ENCODE results near the gene CEP89.
"Not testable (repeated sequence)": the region's sequence is repeated elsewhere in the genome, so short reads cannot be mapped to it uniquely, and the experiment has no call there.

Gene CEP89

DNA sequence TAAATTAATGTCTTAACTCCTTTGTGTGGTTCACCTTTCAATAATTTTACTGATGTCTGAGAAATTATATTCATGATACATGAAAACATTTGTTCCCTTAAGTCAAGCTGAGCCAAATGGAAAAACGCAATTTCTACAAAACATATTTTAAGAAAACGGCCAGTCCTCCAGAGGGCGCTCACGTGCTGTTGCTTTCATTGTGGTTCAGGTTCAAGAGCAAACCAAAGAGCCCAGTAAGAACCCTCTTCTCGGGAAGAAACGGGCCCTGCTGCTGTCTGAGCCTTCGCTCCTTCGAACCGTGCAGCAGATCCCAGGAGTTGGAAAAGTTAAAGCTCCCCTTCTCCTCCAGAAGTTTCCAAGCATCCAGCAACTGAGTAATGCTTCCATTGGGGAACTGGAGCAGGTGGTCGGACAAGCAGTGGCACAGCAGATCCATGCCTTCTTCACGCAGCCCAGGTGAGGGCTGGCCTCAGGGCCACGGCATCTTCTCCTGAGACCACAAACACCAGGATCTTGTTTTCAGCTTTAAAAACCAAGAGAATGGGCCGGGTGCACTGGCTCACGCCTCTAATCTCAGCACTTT, 4.6 kb upstream of the CEP89 start:
- peak; percentile 66 for TF ChIP-seq CTCF (IDR thresholded peaks at IDR 0.05; ENCODE audit: control extremely low read depth, extremely low read depth, low read depth, missing control alignments)
- peak; percentile 57 for DNase-seq (ENCODE audit: extremely low spot score)
- CTCF ChIA-PET, result interaction anchor here (0.9 to 2.1 kb wide), 15 partner anchors 9 to 432 kb away, joined by 3 to 14 read pairs (median 4); partner anchors contain the start of gene GPATCH1
- POLR2A ChIA-PET, result no interaction called here

DNA sequence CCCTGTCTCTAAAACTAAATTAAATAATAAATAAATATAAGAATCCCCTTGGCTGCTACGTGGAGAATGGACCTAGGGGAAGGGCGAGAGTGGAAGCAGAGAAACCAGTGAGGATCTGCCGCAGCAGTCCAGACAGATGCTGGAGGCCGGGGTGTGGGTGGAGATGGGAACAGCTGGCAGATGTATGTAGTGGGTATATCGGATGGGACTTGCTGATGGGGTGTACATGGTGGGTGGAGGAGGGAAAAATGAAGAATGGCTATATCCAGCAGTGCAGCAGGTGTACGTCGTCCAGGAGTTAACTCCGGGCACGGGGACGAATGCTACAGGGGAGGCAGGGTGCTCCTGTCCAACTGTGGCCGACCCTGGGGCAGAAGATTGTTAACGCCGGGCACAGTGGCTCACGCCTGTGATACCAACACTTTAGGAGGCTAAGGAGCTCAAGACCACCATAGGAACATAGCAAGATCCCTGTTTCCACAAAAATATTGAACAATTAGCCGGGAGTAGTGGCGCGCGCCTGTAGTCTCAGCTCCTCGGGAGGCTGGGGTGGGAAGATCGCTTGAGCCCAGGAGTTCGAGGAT, 654 bp downstream of the CEP89 start:
- DNase-seq (ENCODE audit: extremely low spot score), result no peak
- no peak for TF ChIP-seq CTCF (IDR thresholded peaks at IDR 0.05; ENCODE audit: control extremely low read depth, extremely low read depth, low read depth, missing control alignments)
- POLR2A ChIA-PET, result interaction anchor here (0.7 kb wide), 2 partner anchors 99 to 232 kb away, joined by 4 to 5 read pairs; no protein-coding TSS in a partner anchor
- CTCF ChIA-PET, result interaction anchor here (1.6 kb wide), 1 partner anchor 9 kb away, joined by 4 read pairs; no protein-coding TSS in a partner anchor

DNA sequence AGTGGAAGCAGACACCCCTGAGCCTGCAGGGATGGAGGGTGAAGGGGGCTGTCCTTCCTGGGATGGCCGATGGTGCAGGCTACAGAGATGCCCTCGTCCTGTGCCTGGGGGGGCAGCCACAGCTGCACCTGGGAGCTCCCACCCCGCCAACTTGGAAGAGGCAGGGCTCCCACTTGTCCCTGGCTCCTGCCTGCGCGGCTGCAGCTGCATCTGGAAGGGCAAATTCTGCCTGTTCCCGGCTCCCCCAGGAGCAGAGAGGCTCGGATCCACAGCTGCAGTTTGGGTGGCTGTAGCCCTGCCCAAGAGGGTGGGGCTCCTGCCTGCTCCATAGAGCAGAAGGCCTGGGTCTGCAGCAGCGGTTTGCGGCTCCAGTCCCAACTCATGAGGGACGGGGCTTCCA, 2.2 kb downstream of the CEP89 start:
- POLR2A ChIA-PET, result no interaction called here
- TF ChIP-seq CTCF (IDR thresholded peaks at IDR 0.05; ENCODE audit: control extremely low read depth, extremely low read depth, low read depth, missing control alignments), result no peak
- CTCF ChIA-PET, result no interaction called here
- no peak for DNase-seq (ENCODE audit: extremely low spot score)

DNA sequence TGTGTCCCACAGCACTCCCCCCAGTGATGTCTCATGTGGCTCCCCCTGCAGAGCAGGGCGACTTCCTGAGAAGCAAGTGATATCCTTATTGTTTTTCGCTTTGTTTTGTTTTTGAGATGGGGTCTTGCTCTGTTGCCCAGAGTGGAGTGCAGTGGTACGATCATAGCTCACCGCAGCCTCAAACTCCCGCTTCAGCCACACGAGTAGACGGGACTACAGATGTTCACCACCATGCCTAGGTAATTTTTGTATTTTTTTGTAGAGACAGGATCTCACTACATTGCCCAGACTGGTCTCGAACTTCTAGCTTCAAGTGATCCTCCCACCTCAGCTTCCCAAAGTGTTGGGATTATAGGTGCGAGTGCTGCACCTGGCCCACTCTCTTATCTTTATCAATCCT, 5.0 kb downstream of the CEP89 start:
- ChIA-PET POLR2A (interaction anchor here (0.6 kb wide), 1 partner anchor 66 kb away, joined by 3 read pairs; no protein-coding TSS in a partner anchor), CTCF (interaction anchor here (1.2 to 2.4 kb wide), 2 partner anchors 9 to 14 kb away, joined by 3 to 6 read pairs; no protein-coding TSS in a partner anchor)
- TF ChIP-seq CTCF (IDR thresholded peaks at IDR 0.05; ENCODE audit: control extremely low read depth, extremely low read depth, low read depth, missing control alignments), result no peak
- no peak for DNase-seq (ENCODE audit: extremely low spot score)

GRCh38 chr19:32945260-32945659, 26.5 kb downstream of the CEP89 start:
- CTCF ChIA-PET, result interaction anchor here (0.8 to 1.2 kb wide), 2 partner anchors 14 to 15 kb away, joined by 3 read pairs; no protein-coding TSS in a partner anchor
- no peak for TF ChIP-seq CTCF (IDR thresholded peaks at IDR 0.05; ENCODE audit: control extremely low read depth, extremely low read depth, low read depth, missing control alignments)
- DNase-seq (ENCODE audit: extremely low spot score), result no peak
- POLR2A ChIA-PET, result interaction anchor here (0.7 kb wide), 1 partner anchor 9 kb away, joined by 6 read pairs; no protein-coding TSS in a partner anchor

GRCh38 chr19:32941273-32941672, 30.5 kb downstream of the CEP89 start:
- POLR2A ChIA-PET; CTCF ChIA-PET; DNase-seq (ENCODE audit: extremely low spot score): not testable (repeated sequence)

- ChIA-PET POLR2A (no interaction called here), CTCF (no interaction called here)
- no peak for DNase-seq (ENCODE audit: extremely low spot score)
- TF ChIP-seq CTCF (IDR thresholded peaks at IDR 0.05; ENCODE audit: control extremely low read depth, extremely low read depth, low read depth, missing control alignments), result no peak
Measured at GRCh38 chr19:32936065-32936464, 35.7 kb downstream of the CEP89 start.
